RWPE1 (cell line): ENCODE data around the gene PPME1.

ENCODE experiments used
- CTCF ChIA-PET: fragments of 350-600 bp; sonication (Branson Sonifier 250); formaldehyde crosslinking; extraction: SDS; loops from one replicate; lab custom pipeline; 2021; lab: Yijun Ruan, JAX
- POLR2A ChIA-PET: fragments of 400-600 bp; formaldehyde crosslinking; extraction: SDS; loops from one replicate; lab custom pipeline; 2020; ENCODE audit warnings: antibody characterized with exemption; ENCODE audit not compliant: low non-redundant PET; lab: Yijun Ruan, JAX
- DNase-seq: peaks from one replicate; pipeline ENCODE4 v3.0.0; 2012; ENCODE audit warnings: low spot score
- H3K27ac ChIP-seq: fragments of 450-650 bp; 2 replicates; pipeline ENCODE4 v1.5.1; 2017
- TF ChIP-seq, protein P1 (sequence below): fragments of 450-650 bp; conservative IDR thresholded peaks from 2 replicates; pipeline ENCODE4 v1.5.1; 2017; ENCODE audit warnings: low read depth, mild to moderate bottlenecking

Gene PPME1

DNA sequence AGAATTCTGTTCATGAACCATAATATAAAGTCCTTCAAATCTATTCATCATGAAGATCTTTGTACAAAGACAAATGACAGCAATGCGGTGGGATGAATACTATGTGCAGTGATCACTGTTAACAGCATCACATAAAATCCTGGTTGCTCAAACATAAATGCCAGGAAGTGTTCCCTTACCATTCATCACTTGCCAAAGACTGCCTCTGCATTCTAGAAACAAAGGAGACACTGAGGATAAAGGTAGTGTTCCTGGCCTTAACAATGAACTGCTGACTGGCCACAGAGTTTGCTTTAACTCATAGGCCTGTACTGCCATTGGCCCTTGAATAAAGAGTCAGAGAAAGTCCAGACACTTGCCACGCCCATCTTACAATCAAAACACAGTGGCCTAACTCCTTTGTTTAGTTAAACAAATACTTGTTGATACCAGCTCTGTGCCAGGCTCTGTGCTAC, 29.8 kb upstream of the PPME1 start:
- no peak for DNase-seq
- POLR2A ChIA-PET = no interaction called here
- CTCF ChIA-PET = no interaction called here
- no peak overlapping the region for H3K27ac ChIP-seq
- TF ChIP-seq, protein P1, sequence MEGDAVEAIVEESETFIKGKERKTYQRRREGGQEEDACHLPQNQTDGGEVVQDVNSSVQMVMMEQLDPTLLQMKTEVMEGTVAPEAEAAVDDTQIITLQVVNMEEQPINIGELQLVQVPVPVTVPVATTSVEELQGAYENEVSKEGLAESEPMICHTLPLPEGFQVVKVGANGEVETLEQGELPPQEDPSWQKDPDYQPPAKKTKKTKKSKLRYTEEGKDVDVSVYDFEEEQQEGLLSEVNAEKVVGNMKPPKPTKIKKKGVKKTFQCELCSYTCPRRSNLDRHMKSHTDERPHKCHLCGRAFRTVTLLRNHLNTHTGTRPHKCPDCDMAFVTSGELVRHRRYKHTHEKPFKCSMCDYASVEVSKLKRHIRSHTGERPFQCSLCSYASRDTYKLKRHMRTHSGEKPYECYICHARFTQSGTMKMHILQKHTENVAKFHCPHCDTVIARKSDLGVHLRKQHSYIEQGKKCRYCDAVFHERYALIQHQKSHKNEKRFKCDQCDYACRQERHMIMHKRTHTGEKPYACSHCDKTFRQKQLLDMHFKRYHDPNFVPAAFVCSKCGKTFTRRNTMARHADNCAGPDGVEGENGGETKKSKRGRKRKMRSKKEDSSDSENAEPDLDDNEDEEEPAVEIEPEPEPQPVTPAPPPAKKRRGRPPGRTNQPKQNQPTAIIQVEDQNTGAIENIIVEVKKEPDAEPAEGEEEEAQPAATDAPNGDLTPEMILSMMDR = no peak

- ChIA-PET POLR2A (interaction anchor here (0.6 kb wide), 1 partner anchor 310 kb away, joined by 9 read pairs; no protein-coding TSS in a partner anchor), CTCF (no interaction called here)
- no peak overlapping the region for H3K27ac ChIP-seq
- TF ChIP-seq, protein P1 = no peak
- DNase-seq = no peak
Measured at GRCh38 chr11:74141908-74142307, 29.2 kb upstream of the PPME1 start.

GRCh38 chr11:74142624-74143023, 28.5 kb upstream of the PPME1 start:
- H3K27ac ChIP-seq = no peak overlapping the region
- no peak for DNase-seq
- ChIA-PET POLR2A (no interaction called here), CTCF (interaction anchor here (1.3 kb wide), 1 partner anchor 179 kb away, joined by 4 read pairs; no protein-coding TSS in a partner anchor)
- TF ChIP-seq, protein P1 = no peak

- ChIA-PET POLR2A (no interaction called here), CTCF (no interaction called here)
- H3K27ac ChIP-seq = no peak overlapping the region
- DNase-seq = no peak
- TF ChIP-seq, protein P1 = no peak
Measured at GRCh38 chr11:74144592-74144991, 26.5 kb upstream of the PPME1 start.

GRCh38 chr11:74147199-74147929, 23.7 kb upstream of the PPME1 start:
- no peak overlapping the region for H3K27ac ChIP-seq
- DNase-seq = no peak
- TF ChIP-seq, protein P1 = no peak
- ChIA-PET CTCF (interaction anchor here (0.5 to 0.6 kb wide), 2 partner anchors 30 to 80 kb away, joined by 3 to 4 read pairs; no protein-coding TSS in a partner anchor), POLR2A (no interaction called here)

DNA sequence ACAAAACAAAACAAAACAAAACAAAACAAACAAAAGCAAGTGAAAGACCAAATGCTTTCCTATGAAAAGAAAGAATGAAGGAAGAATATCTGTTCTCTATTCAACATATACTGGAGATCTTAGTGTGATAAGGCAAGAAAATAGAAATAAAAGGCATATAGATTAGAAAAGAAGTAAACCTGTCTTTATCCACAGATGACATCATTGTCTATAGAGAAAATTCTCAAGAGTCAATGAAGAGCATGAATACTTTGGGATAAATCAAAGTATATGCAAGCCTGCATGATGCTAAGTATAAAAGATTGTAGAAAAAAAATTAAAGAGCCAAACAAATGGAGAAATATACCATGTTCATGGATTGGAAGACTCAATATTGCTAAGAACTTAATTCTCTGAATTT, 17.9 kb upstream of the PPME1 start:
- POLR2A ChIA-PET = no interaction called here
- CTCF ChIA-PET = no interaction called here
- H3K27ac ChIP-seq = no peak overlapping the region
- no peak for DNase-seq
- TF ChIP-seq, protein P1 = no peak
